Adrenal gland (tissue), 12 donors: ENCODE results near the gene SGSH. TPM values are rescaled to one million over a fixed set of nuclear protein-coding genes. Genes with fewer than 3 reads are reported as not detected.

Experiments
- DNase-seq, 7 donors: peaks; one replicate each; pipeline ENCODE4 v3.0.0-alpha.2; 2019 to 2020
- H3K27ac ChIP-seq, 5 donors: fragments of 200-600 bp; sonication (generic) in 4 of 5; 1 replicate in 3 of 5; 2 replicates in 2 of 5; pipeline versions ENCODE4 v1.5.1 to v1.8.0; 2016 to 2020; ENCODE audit warnings: mild to moderate bottlenecking in 1 of 5
- H3K27me3 ChIP-seq: fragments of 200-600 bp; 2 replicates; pipeline ENCODE4 v1.8.0; 2021
- H3K36me3 ChIP-seq, 2 donors: fragments of 200-600 bp; replicated peaks in 1 of 2; 1 replicate in 1 of 2; 2 replicates in 1 of 2; pipeline versions ENCODE4 v1.5.1 to v1.8.0; 2018 to 2022
- H3K4me1 ChIP-seq, 2 donors: fragments of 200-600 bp; replicated peaks in 1 of 2; 1 replicate in 1 of 2; 2 replicates in 1 of 2; pipeline versions ENCODE4 v1.5.1 to v1.8.0; 2018 to 2021
- H3K4me3 ChIP-seq, 4 donors: fragments of 200-600 bp; sonication (generic) in 3 of 4; one replicate each; pipeline ENCODE4 v1.5.1; 2016 to 2018
- H3K9me3 ChIP-seq, 3 donors: fragments of 200-600 bp; sonication (generic) in 1 of 3; replicated peaks in 1 of 3; 1 replicate in 2 of 3; 2 replicates in 1 of 3; pipeline versions ENCODE4 v1.5.1 to v1.8.0; 2016 to 2021
- CTCF ChIP-seq, 6 experiments: fragments of 450-650 bp in 4 of 6; fragments of 200-600 bp in 2 of 6; sonication (generic) in 1 of 6; IDR thresholded peaks; 1 replicate in 5 of 6; 2 replicates in 1 of 6; pipeline versions ENCODE4 v1.5.1 to v1.8.0; 2016 to 2021; ENCODE audit warnings: antibody characterized with exemption in 6 of 6, mild to moderate bottlenecking in 2 of 6, moderate library complexity in 1 of 6
- POLR2A ChIP-seq, 2 donors: fragments of 450-650 bp; IDR thresholded peaks; one replicate each; pipeline ENCODE4 v1.6.1; 2017; ENCODE audit warnings: antibody characterized with exemption in 2 of 2, mild to moderate bottlenecking in 2 of 2, moderate library complexity in 1 of 2
- WGBS, 4 donors: extraction: QIAGEN DNeasy Blood & Tissue Kit in 2 of 4; methylation state at CpG; one replicate each; pipeline versions ENCODE4 v1.1.5 to v1.1.7; 2013 to 2017; 5-methylcytosine and 5-hydroxymethylcytosine counted together
- intact Hi-C, 2 donors: fragments of 100-400 bp; cut with DNase I; formaldehyde crosslinking; loops; one replicate each; pipeline versions ENCODE4 v1.14.1 to v1.15.0; 2022 to 2023
- polyA plus RNA-seq, 3 donors: library from polyadenylated mRNA; stranded (reverse); fragments of 200-250 nt in 2 of 3; fragments of 350-450 nt in 1 of 3; fragmentation: Illumina TruSeq in 1 of 3; extraction: RNeasy Lipid Tissue Mini Kit (QIAGEN cat#74804) in 1 of 3; gene quantifications; one replicate each; pipeline ENCODE4 v1.2.3, GENCODE V29; 2013 to 2014
- total RNA-seq, 9 donors: library from RNA; depleted of rRNA in 4 of 9; stranded (reverse); fragments of >200 nt in 4 of 9; fragments of 120-200 nt in 1 of 9; fragmentation: NEBNext Ultra II Directional in 1 of 9; extraction: Animal tissue kit (Norgen Biotek cat#: 25700) in 1 of 9; gene quantifications; one replicate each; pipeline versions ENCODE4 v1.1.0 to v1.2.4, GENCODE V29; 2013 to 2023
- donor health status: healthy with polysubstance abuse.
- donor health status: Bipolar disorder and iron deficiency.
- donor health status: DM: yes; HTN: yes; CAD: no.
- donor health status: DM: no; HTN: no; CAD: no.
- donor health status: DM: no; HTN: no; CAD: no.
- donor health status: DM: yes; HTN: yes; CAD: no.

SGSH gene
- total and polyA plus RNA-seq, 12 donors, result 33.3 to 194 (median 89.3) TPM

- Histone ChIP-seq H3K36me3 (peaks cover 0 to 52% of the 10 kb centered on the region in 2 donors), H3K27ac (no peak overlapping the region), H3K27me3 (no peaks in the 10 kb centered on the region), H3K4me1 (peaks cover 14 to 25% of the 10 kb centered on the region in 2 donors), H3K4me3 (no peak overlapping the region), H3K9me3 (no peaks in the 10 kb centered on the region)
- 94 to 96% (median 95%) methylated on average over 35 to 40 of the region's 40 CpGs for WGBS, 4 donors
- intact Hi-C loops, result loop anchor here in 1 of 2 donors (5.0 kb wide), 1 partner anchor 64 kb away; no protein-coding TSS in a partner anchor
- DNase-seq, result no peak
- no peak for TF ChIP-seq CTCF (IDR thresholded peaks at IDR 0.05)
- TF ChIP-seq POLR2A (IDR thresholded peaks at IDR 0.05), result no peak
Measured at GRCh38 chr17:80216473-80217456, 3.4 kb downstream of the SGSH start.

- intact Hi-C loops, result loop anchor here in 1 of 2 donors (5.0 kb wide), 1 partner anchor 63 kb away; no protein-coding TSS in a partner anchor
- 87 to 100% (median 92%) methylated on average over 3 to 17 of the region's 17 CpGs for WGBS, 4 donors
- no peak for TF ChIP-seq POLR2A (IDR thresholded peaks at IDR 0.05)
- TF ChIP-seq CTCF (IDR thresholded peaks at IDR 0.05), result no peak
- Histone ChIP-seq H3K27ac (no peak overlapping the region), H3K9me3 (no peaks in the 10 kb centered on the region), H3K27me3 (no peaks in the 10 kb centered on the region), H3K4me3 (no peak overlapping the region), H3K36me3 (peaks cover 0 to 71% of the 10 kb centered on the region in 2 donors), H3K4me1 (peaks cover 5 to 17% of the 10 kb centered on the region in 2 donors)
- DNase-seq, result no peak
Measured at GRCh38 chr17:80214878-80215210, 5.3 kb downstream of the SGSH start.

GRCh38 chr17:80214012-80214877 is 5.9 kb downstream of the SGSH start:
- WGBS, 4 donors, result 90 to 93% (median 92%) methylated on average over 43 to 48 of the region's 48 CpGs
- no peak for DNase-seq
- intact Hi-C loops, result no loop called here
- no peak overlapping the region for H3K27ac ChIP-seq
- no peak for TF ChIP-seq CTCF (IDR thresholded peaks at IDR 0.05)
- no peak for TF ChIP-seq POLR2A (IDR thresholded peaks at IDR 0.05)
- H3K4me3 ChIP-seq, result no peak overlapping the region
- H3K27me3 ChIP-seq, result no peaks in the 10 kb centered on the region
- H3K4me1 ChIP-seq, result peaks cover 3 to 15% of the 10 kb centered on the region in 2 donors
- peaks cover 0 to 77% of the 10 kb centered on the region in 2 donors for H3K36me3 ChIP-seq
- H3K9me3 ChIP-seq, result no peaks in the 10 kb centered on the region

GRCh38 chr17:80213643-80213975 is 6.5 kb downstream of the SGSH start:
- Histone ChIP-seq H3K9me3 (no peaks in the 10 kb centered on the region), H3K27ac (no peak overlapping the region), H3K4me1 (peaks cover 0 to 9% of the 10 kb centered on the region in 2 donors), H3K27me3 (no peaks in the 10 kb centered on the region), H3K36me3 (peaks cover 0 to 84% of the 10 kb centered on the region in 2 donors), H3K4me3 (no peak overlapping the region)
- DNase-seq, result no peak
- WGBS, 4 donors, result 94 to 99% (median 95%) methylated on average over 12 to 17 of the region's 17 CpGs
- TF ChIP-seq POLR2A (IDR thresholded peaks at IDR 0.05) (no peak), CTCF (IDR thresholded peaks at IDR 0.05) (no peak)
- intact Hi-C loops, result no loop called here
